SU-DHL-6 (cell line): ENCODE results near the gene FBXL13.
"Not testable (repeated sequence)": the region's sequence is repeated elsewhere in the genome, so short reads cannot be mapped to it uniquely, and the experiment has no call there.

Experiments used
- H2AFZ ChIP-seq: fragments of 200-600 bp; sonication (generic); 2 replicates; pipeline ENCODE4 v1.6.1; 2014; ENCODE audit warnings: low read depth, mild to moderate bottlenecking, moderate library complexity, mixed read lengths, antibody characterized with exemption, low read length; ENCODE audit not compliant: severe bottlenecking
- H3F3A ChIP-seq: fragments of 200-600 bp; shearing (Covaris generic); 2 replicates; pipeline ENCODE4 v1.6.0; 2016; ENCODE audit warnings: antibody characterized with exemption, mild to moderate bottlenecking; ENCODE audit not compliant: insufficient read depth
- H3K27ac ChIP-seq: fragments of 200-600 bp; sonication (generic); 2 replicates; pipeline ENCODE4 v1.5.1; 2016; ENCODE audit warnings: low read depth, mild to moderate bottlenecking, low read length, moderate library complexity, mixed read lengths
- H3K27me3 ChIP-seq: fragments of 200-600 bp; sonication (generic), shearing (Covaris generic); 2 replicates; pipeline ENCODE4 v1.6.0; 2014; ENCODE audit warnings: mild to moderate bottlenecking, low read length
- H3K36me3 ChIP-seq: fragments of 200-600 bp; sonication (generic); 2 replicates; pipeline ENCODE4 v1.6.1; 2014; ENCODE audit warnings: mild to moderate bottlenecking, low read length, mixed read lengths
- H3K4me2 ChIP-seq: fragments of 300-600, 200-600 bp; shearing (Covaris generic), sonication (generic); 2 replicates; pipeline ENCODE4 v1.6.0; 2014; ENCODE audit warnings: low read length, low read depth, mild to moderate bottlenecking; ENCODE audit not compliant: poor library complexity, severe bottlenecking
- H3K4me3 ChIP-seq: fragments of 200-600 bp; sonication (generic); 2 replicates; pipeline ENCODE4 v1.5.1; 2014; ENCODE audit warnings: antibody characterized with exemption, low read length, mild to moderate bottlenecking, mixed read lengths; ENCODE audit not compliant: insufficient read depth, poor library complexity, severe bottlenecking
- H3K79me2 ChIP-seq: fragments of 200-600 bp; sonication (generic); 2 replicates; pipeline ENCODE4 v1.6.1; 2014; ENCODE audit warnings: mild to moderate bottlenecking, low read length, moderate library complexity; ENCODE audit not compliant: insufficient read depth
- H3K9ac ChIP-seq: fragments of 200-600 bp; sonication (generic); 2 replicates; pipeline ENCODE4 v1.7.0; 2014; ENCODE audit warnings: mild to moderate bottlenecking, low read length
- H3K9me2 ChIP-seq: fragments of 200-600 bp; sonication (generic); replicated peaks from 2 replicates; pipeline ENCODE4 v1.6.1; 2014; ENCODE audit warnings: low read length; ENCODE audit not compliant: insufficient read depth
- H3K9me3 ChIP-seq: fragments of 200-600 bp; sonication (generic); 2 replicates; pipeline ENCODE4 v1.6.1; 2014; ENCODE audit warnings: low read length, mixed read lengths; ENCODE audit not compliant: insufficient read depth
- H4K20me1 ChIP-seq: fragments of 200-600 bp; sonication (generic); 2 replicates; pipeline ENCODE4 v1.6.1; 2014; ENCODE audit warnings: low read depth, mild to moderate bottlenecking, antibody characterized with exemption, low read length, moderate library complexity, mixed read lengths
- EZH2phosphoT487 ChIP-seq: fragments of 200-600 bp; sonication (generic), shearing (Covaris generic); conservative IDR thresholded peaks from 2 replicates; pipeline ENCODE4 v1.6.1; 2018; ENCODE audit warnings: mild to moderate bottlenecking, antibody characterized with exemption, low read length, moderate library complexity, mixed read lengths
- TF ChIP-seq, protein P1 (sequence below): fragments of 200-600 bp; sonication (generic); IDR thresholded peaks from one replicate; pipeline ENCODE4 v1.5.1; 2017; ENCODE audit warnings: antibody characterized with exemption, mild to moderate bottlenecking, low read length, moderate library complexity; ENCODE audit not compliant: insufficient read depth, poor library complexity, severe bottlenecking

FBXL13 gene

DNA sequence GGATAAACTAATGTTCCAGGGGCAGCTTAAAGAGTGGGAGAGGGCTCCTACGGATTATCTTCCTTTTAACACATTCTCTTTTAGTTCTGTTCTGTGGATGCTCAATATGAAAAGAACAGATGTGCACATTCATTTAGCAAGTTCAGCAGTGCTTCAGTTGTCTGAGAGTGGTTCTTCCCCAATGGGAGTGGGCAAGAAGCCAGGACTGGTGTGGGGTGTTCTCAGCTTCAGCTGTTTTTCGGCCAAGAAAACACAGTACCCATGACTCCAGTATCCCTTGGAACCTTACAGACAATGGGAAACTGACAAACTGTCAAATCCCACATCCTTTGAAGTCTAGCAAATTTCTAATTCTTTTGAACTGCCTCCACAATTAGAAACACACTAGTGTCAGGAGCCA lies 233.3 kb downstream of the FBXL13 start:
- Histone ChIP-seq H3K36me3 (no peaks in the 10 kb centered on the region), H3K4me3 (no peak overlapping the region), H4K20me1 (no peaks in the 10 kb centered on the region), H3F3A (no peaks in the 10 kb centered on the region), H3K9me3 (no peaks in the 10 kb centered on the region), H3K9me2 (no peaks in the 10 kb centered on the region), H3K9ac (no peak overlapping the region), H3K27ac (no peak overlapping the region), H3K27me3 (no peaks in the 10 kb centered on the region), H3K4me2 (no peak overlapping the region), H3K79me2 (no peaks in the 10 kb centered on the region), H2AFZ (no peak overlapping the region)
- TF ChIP-seq, protein P1, sequence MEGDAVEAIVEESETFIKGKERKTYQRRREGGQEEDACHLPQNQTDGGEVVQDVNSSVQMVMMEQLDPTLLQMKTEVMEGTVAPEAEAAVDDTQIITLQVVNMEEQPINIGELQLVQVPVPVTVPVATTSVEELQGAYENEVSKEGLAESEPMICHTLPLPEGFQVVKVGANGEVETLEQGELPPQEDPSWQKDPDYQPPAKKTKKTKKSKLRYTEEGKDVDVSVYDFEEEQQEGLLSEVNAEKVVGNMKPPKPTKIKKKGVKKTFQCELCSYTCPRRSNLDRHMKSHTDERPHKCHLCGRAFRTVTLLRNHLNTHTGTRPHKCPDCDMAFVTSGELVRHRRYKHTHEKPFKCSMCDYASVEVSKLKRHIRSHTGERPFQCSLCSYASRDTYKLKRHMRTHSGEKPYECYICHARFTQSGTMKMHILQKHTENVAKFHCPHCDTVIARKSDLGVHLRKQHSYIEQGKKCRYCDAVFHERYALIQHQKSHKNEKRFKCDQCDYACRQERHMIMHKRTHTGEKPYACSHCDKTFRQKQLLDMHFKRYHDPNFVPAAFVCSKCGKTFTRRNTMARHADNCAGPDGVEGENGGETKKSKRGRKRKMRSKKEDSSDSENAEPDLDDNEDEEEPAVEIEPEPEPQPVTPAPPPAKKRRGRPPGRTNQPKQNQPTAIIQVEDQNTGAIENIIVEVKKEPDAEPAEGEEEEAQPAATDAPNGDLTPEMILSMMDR = no peak
- no peak for TF ChIP-seq EZH2phosphoT487

DNA sequence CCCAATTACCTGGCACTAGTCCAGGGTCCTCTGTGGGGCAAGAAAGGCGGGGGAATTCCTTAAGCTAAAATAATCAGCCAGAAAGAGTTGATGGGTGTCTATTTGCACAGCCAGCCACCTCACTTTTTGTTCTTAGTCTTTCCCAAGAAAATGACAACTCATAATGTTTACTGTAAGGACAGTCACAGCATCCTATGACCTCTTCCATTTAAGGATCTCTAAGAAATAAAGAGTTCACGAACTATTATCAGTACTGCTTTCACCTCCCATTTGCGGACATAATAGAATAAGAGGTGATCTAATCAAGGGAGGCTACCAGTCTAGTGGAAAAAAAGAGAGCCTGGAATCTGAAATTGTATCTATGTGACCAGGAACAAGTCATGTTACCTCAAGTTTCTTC lies 234.2 kb downstream of the FBXL13 start:
- Histone ChIP-seq H3K9me2 (no peaks in the 10 kb centered on the region), H3F3A (no peaks in the 10 kb centered on the region), H3K79me2 (no peaks in the 10 kb centered on the region), H3K27ac (no peak overlapping the region), H3K9ac (no peak overlapping the region), H3K4me2 (no peak overlapping the region), H4K20me1 (no peaks in the 10 kb centered on the region), H3K9me3 (no peaks in the 10 kb centered on the region), H3K27me3 (no peaks in the 10 kb centered on the region), H3K4me3 (no peak overlapping the region), H3K36me3 (no peaks in the 10 kb centered on the region), H2AFZ (no peak overlapping the region)
- TF ChIP-seq, protein P1 = no peak
- TF ChIP-seq EZH2phosphoT487 = no peak

DNA sequence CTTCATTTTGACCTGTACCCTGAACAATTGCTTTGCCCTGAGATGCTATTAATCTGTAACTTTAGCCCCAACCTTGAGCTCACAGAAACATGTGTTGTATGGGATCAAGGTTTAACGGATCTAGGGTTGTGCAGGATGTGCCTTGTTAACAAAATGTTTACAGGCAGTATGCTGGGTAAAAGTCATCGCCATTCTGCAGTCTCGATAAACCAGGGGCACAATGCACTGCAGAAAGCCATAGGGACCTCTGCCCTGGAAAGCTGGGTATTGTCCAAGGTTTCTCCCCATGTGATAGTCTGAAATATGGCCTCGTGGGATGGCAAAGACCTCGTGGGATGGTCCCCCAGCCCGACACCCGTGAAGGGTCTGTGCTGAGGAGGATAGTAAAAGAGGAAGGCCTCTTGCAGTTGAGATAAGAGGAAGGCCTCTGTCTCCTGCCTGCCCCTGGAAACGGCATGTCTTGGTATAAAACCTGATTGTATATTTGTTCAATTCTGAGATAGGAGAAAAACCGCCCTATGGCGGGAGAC lies 236.0 kb downstream of the FBXL13 start:
- not testable (repeated sequence) for H3K9me2 ChIP-seq, H3K27ac ChIP-seq, H3K36me3 ChIP-seq, H3K4me3 ChIP-seq, H3K27me3 ChIP-seq, H2AFZ ChIP-seq, H3F3A ChIP-seq, H4K20me1 ChIP-seq, H3K79me2 ChIP-seq, H3K9me3 ChIP-seq, H3K9ac ChIP-seq, H3K4me2 ChIP-seq

DNA sequence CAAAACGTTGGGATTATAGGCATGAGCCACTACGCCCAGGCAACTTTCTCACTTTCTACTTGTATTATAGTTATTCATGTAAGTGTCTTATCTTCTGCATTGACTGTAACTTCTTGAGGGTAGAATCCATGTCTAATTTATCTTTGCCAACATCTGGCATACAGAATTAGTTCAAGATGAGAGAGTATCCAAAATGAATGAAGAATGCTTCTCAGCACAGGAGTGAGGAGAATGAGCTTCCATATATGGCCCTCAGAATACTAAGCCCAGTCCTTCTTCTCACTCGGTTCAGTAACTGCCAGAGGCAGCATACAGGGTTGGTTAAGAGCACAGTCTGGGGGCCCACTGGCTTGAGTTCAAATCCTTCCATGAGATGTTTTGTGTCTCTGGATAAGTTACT lies 236.8 kb downstream of the FBXL13 start:
- Histone ChIP-seq H3K9ac (no peak overlapping the region), H3K27me3 (no peaks in the 10 kb centered on the region), H3K27ac (no peak overlapping the region), H4K20me1 (no peaks in the 10 kb centered on the region), H3K36me3 (no peaks in the 10 kb centered on the region), H3K9me3 (no peaks in the 10 kb centered on the region), H3K4me3 (no peak overlapping the region), H3K4me2 (no peak overlapping the region), H3F3A (no peaks in the 10 kb centered on the region), H3K79me2 (no peaks in the 10 kb centered on the region), H2AFZ (no peak overlapping the region), H3K9me2 (no peaks in the 10 kb centered on the region)
- TF ChIP-seq, protein P1 = no peak
- TF ChIP-seq EZH2phosphoT487 = no peak
